HepG2 (cell line): Measurements from ENCODE around the gene ECHS1. TPM values are rescaled to one million over a fixed set of nuclear protein-coding genes. Genes with fewer than 3 reads are reported as not detected.

Source experiments
- ARID3A ChIP-seq: IDR thresholded peaks from 2 replicates; pipeline ENCODE4 v1.6.1; 2012; ENCODE audit warnings: low read depth, low read length, improper control_type of control experiment
- BRF2 ChIP-seq: sonication (generic); formaldehyde crosslinking; IDR thresholded peaks from 2 replicates; pipeline ENCODE4 v1.8.1; 2022; ENCODE audit warnings: mild to moderate bottlenecking, missing genetic modification reagents
- CBFB ChIP-seq: sonication (generic); formaldehyde crosslinking; IDR thresholded peaks from 2 replicates; pipeline ENCODE4 v1.4.0; 2020; ENCODE audit warnings: missing genetic modification reagents
- CHCHD3 ChIP-seq: sonication (generic); formaldehyde crosslinking; IDR thresholded peaks from 2 replicates; pipeline ENCODE4 v1.8.0; 2022; ENCODE audit warnings: mild to moderate bottlenecking, missing genetic modification reagents, moderate library complexity
- DMAP1 ChIP-seq: IDR thresholded peaks from 2 replicates; pipeline ENCODE4 v1.6.1; 2016
- DNMT3B ChIP-seq: conservative IDR thresholded peaks from 2 replicates; pipeline ENCODE4 v1.6.1; 2016; ENCODE audit warnings: missing biosample characterization, control low read depth
- ELF1 ChIP-seq: sonication (generic); formaldehyde crosslinking; IDR thresholded peaks from 2 replicates; pipeline ENCODE4 v1.4.0; 2020; ENCODE audit warnings: missing genetic modification reagents
- FOSL2 ChIP-seq: sonication (generic); formaldehyde crosslinking; IDR thresholded peaks from 2 replicates; pipeline ENCODE4 v1.4.0; 2020; ENCODE audit warnings: missing genetic modification reagents
- GATAD2A ChIP-seq: IDR thresholded peaks from 2 replicates; pipeline ENCODE4 v1.6.1; 2016
- HMG20A ChIP-seq: IDR thresholded peaks from 2 replicates; pipeline ENCODE4 v1.6.1; 2016; ENCODE audit warnings: borderline replicate concordance
- IKZF5 ChIP-seq: IDR thresholded peaks from 2 replicates; pipeline ENCODE4 v1.6.1; 2018; ENCODE audit warnings: missing genetic modification reagents, mild to moderate bottlenecking, missing compliant biosample characterization
- JDP2 ChIP-seq: sonication (generic); formaldehyde crosslinking; IDR thresholded peaks from 2 replicates; pipeline ENCODE4 v1.8.1; 2022; ENCODE audit warnings: missing genetic modification reagents, borderline replicate concordance
- LCORL ChIP-seq, 2 experiments: fragments of 450-650 bp in 1 of 2; sonication (generic) in 1 of 2; formaldehyde crosslinking in 1 of 2; IDR thresholded peaks; 2 replicates each; pipeline versions ENCODE4 v1.5.0 to v1.6.1; 2017 to 2020; ENCODE audit warnings: antibody characterized with exemption in 1 of 2, missing genetic modification reagents in 1 of 2
- RAD21 ChIP-seq: fragments of 450-650 bp; formaldehyde crosslinking; IDR thresholded peaks from 2 replicates; pipeline ENCODE4 v1.5.0; 2020; ENCODE audit warnings: mild to moderate bottlenecking
- RAD51 ChIP-seq: fragments of 450-650 bp; IDR thresholded peaks from 2 replicates; pipeline ENCODE4 v1.6.1; 2016; ENCODE audit warnings: borderline replicate concordance
- RXRA ChIP-seq: sonication (generic); formaldehyde crosslinking; IDR thresholded peaks from 2 replicates; pipeline ENCODE4 v1.5.1; 2020; ENCODE audit warnings: missing genetic modification reagents
- U2AF1 ChIP-seq: fragments of 200-400 bp; formaldehyde crosslinking; optimal IDR thresholded peaks from 2 replicates; pipeline ENCODE3; 2017; ENCODE audit warnings: mild to moderate bottlenecking, low read depth, low read length
- ZBTB21 ChIP-seq: sonication (generic); formaldehyde crosslinking; IDR thresholded peaks from 2 replicates; pipeline ENCODE4 v1.4.0; 2020; ENCODE audit warnings: missing genetic modification reagents
- ZNF20 ChIP-seq: sonication (generic); formaldehyde crosslinking; IDR thresholded peaks from 2 replicates; pipeline ENCODE4 v1.4.0; 2020; ENCODE audit warnings: mild to moderate bottlenecking, moderate library complexity, missing genetic modification reagents
- ZNF577 ChIP-seq: sonication (generic); formaldehyde crosslinking; IDR thresholded peaks from 2 replicates; pipeline ENCODE4 v1.4.0; 2020; ENCODE audit warnings: mild to moderate bottlenecking, low read depth, missing genetic modification reagents, borderline replicate concordance
- ZNF652 ChIP-seq: IDR thresholded peaks from 2 replicates; pipeline ENCODE4 v1.6.1; 2016; ENCODE audit warnings: low read depth, borderline replicate concordance
- ZNF691 ChIP-seq: sonication (generic); formaldehyde crosslinking; IDR thresholded peaks from 2 replicates; pipeline ENCODE4 v1.4.0; 2020; ENCODE audit warnings: missing genetic modification reagents, low read depth, mild to moderate bottlenecking, borderline replicate concordance
- ZNF768 ChIP-seq: sonication (generic); formaldehyde crosslinking; IDR thresholded peaks from 2 replicates; pipeline ENCODE4 v1.4.0; 2020; ENCODE audit warnings: missing genetic modification reagents
- ZNF781 ChIP-seq: sonication (generic); formaldehyde crosslinking; IDR thresholded peaks from 2 replicates; pipeline ENCODE4 v1.5.1; 2020; ENCODE audit warnings: borderline replicate concordance, mild to moderate bottlenecking, missing genetic modification reagents; ENCODE audit errors: not compliant biosample characterization
- ZZZ3 ChIP-seq: sonication (generic); formaldehyde crosslinking; IDR thresholded peaks from 2 replicates; pipeline ENCODE4 v1.4.0; 2020; ENCODE audit warnings: missing genetic modification reagents, mild to moderate bottlenecking, borderline replicate concordance
- polyA plus RNA-seq, 8 experiments: library from polyadenylated mRNA; depleted of rRNA in 3 of 8; stranded (reverse) in 7 of 8; unstranded in 1 of 8; fragments of >200 nt; fragmentation: Illumina TruSeq in 4 of 8; extraction: Trizol in 4 of 8; gene quantifications; 2 replicates each; pipeline versions ENCODE4 v1.2.1 to v1.2.3, GENCODE V29; 2011 to 2016; ENCODE audit warnings: low read depth in 4 of 8, missing spikeins in 1 of 8, mixed read lengths in 1 of 8; ENCODE audit not compliant: insufficient read depth in 1 of 8
- total RNA-seq, 5 experiments: library from RNA; depleted of rRNA; stranded (reverse); fragments of >200 nt; fragmentation: Illumina TruSeq; extraction: Trizol; gene quantifications; 2 replicates each; pipeline ENCODE4 v1.2.3, GENCODE V29; 2016; ENCODE audit warnings: low read depth in 1 of 5

ECHS1 gene
- total and polyA plus RNA-seq, 2 of the 13 experiments (the other 11 are each of a cell fraction or from before 2014, with no cell fraction given), result 32.7 to 195 TPM

- TF ChIP-seq BRF2 (CRISPR knock-in tag) (no peak), ZBTB21 (CRISPR knock-in tag) (no peak), CHCHD3 (no peak), ELF1 (CRISPR knock-in tag) (0 out of 2 replicates have a peak, but pooled peaks have one; percentile 34), ZNF768 (CRISPR knock-in tag) (peak; percentile 38; the same call in 1 of the 2 replicates), ARID3A (no peak), CBFB (CRISPR knock-in tag) (no peak), DNMT3B (no peak), ZNF691 (peak; percentile 40; the same call in 1 of the 2 replicates), IKZF5 (CRISPR knock-in tag) (no peak), U2AF1 (no peak), ZZZ3 (CRISPR knock-in tag) (no peak), HMG20A (CRISPR knock-in tag) (no peak), ZNF20 (no peak), RXRA (CRISPR knock-in tag) (0 out of 2 replicates have a peak, but pooled peaks have one; percentile 13), DMAP1 (CRISPR knock-in tag) (no peak), LCORL (IDR thresholded peaks at IDR 0.05) (no peak), LCORL (CRISPR knock-in tag; IDR thresholded peaks at IDR 0.05) (0 out of 2 replicates have a peak, but pooled peaks have one; percentile 53), RAD21 (CRISPR knock-in tag) (peak; percentile 92), GATAD2A (CRISPR knock-in tag) (peak; percentile 72), ZNF781 (CRISPR knock-in tag) (no peak), FOSL2 (CRISPR knock-in tag) (0 out of 2 replicates have a peak, but pooled peaks have one; percentile 30), ZNF577 (CRISPR knock-in tag) (no peak), RAD51 (no peak), ZNF652 (CRISPR knock-in tag) (no peak), JDP2 (CRISPR knock-in tag) (no peak)
These were observed 43.5 kb downstream of the ECHS1 start (continued) for GRCh38 chr10:133329491-133330202.
